ENCODE results near the gene MMEL1.

Gene MMEL1

DNA sequence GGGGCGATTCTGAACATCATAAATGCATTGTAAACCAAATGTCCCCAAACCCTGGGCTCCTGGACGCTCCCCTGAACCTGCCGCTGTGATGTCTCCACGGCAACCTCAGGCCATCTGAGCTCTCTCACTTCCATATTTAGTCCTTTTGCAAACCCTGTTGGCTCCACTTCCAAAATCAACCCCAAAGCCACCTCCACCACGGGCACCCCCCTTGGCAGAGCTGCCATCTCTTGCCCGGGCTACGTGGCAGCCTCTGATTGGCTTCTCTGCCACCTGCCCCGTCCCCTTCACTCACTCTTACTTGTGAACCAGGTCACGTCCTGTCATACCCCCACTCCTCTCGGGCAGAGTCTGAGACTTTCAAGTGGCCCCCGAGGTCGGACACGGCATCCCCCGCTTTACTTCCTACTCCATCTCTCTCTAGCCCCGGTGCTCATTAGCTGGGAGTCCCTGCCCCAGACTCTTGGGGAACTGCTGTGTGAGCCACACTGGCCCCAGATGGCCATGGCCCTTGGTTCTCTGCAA is 30.4 kb downstream of the MMEL1 start:
- no peak for DNase-seq (ENCODE audit: low read depth)
- H3K4me3 ChIP-seq (ENCODE audit: low read depth, low read length) = no peak overlapping the region
- in situ Hi-C loops (cut with HindIII; ENCODE audit: low sequenced_read_pairs) = no loop called here
- no peak for TF ChIP-seq CTCF (IDR thresholded peaks at IDR 0.05; ENCODE audit: low read depth, low read length, missing control alignments)

- no peak overlapping the region for H3K4me3 ChIP-seq (ENCODE audit: low read depth, low read length)
- DNase-seq (ENCODE audit: low read depth) = no peak
- TF ChIP-seq CTCF (IDR thresholded peaks at IDR 0.05; ENCODE audit: low read depth, low read length, missing control alignments) = no peak
- in situ Hi-C loops (cut with HindIII; ENCODE audit: low sequenced_read_pairs) = no loop called here
These were observed 31.0 kb downstream of the MMEL1 start for GRCh38 chr1:2601721-2602303.

DNA sequence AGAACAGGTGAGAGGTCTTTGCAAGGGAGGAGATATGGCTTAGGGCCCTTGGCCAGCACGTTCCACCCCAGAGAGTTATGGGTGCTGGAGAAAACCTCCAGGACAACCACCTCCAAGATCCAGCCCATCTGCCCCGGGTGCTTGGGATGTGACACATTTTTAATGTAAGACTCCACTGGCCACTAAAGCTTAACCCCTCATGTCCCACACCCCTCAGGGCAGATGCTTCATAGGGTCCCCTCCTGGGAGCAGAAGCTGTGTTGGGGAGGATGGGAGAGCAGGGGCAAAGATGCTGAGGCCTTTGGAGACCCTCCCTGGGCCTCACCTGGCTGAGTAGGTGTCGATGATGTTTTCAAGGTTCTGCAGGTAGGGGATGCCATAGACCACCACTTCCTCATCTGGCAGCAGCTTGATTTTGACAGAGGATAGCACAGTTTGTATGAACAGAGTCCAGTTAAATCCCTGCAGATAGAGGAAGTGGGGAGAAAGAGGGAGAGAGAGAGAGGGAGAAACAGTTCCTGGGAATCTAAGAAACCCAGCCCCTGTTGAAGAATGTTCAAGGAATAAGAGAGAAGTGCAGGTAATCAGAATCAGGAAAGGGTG is 34.4 kb downstream of the MMEL1 start:
- in situ Hi-C loops (cut with HindIII; ENCODE audit: low sequenced_read_pairs) = no loop called here
- TF ChIP-seq CTCF (IDR thresholded peaks at IDR 0.05; ENCODE audit: low read depth, low read length, missing control alignments) = no peak
- no peak for DNase-seq (ENCODE audit: low read depth)

DNA sequence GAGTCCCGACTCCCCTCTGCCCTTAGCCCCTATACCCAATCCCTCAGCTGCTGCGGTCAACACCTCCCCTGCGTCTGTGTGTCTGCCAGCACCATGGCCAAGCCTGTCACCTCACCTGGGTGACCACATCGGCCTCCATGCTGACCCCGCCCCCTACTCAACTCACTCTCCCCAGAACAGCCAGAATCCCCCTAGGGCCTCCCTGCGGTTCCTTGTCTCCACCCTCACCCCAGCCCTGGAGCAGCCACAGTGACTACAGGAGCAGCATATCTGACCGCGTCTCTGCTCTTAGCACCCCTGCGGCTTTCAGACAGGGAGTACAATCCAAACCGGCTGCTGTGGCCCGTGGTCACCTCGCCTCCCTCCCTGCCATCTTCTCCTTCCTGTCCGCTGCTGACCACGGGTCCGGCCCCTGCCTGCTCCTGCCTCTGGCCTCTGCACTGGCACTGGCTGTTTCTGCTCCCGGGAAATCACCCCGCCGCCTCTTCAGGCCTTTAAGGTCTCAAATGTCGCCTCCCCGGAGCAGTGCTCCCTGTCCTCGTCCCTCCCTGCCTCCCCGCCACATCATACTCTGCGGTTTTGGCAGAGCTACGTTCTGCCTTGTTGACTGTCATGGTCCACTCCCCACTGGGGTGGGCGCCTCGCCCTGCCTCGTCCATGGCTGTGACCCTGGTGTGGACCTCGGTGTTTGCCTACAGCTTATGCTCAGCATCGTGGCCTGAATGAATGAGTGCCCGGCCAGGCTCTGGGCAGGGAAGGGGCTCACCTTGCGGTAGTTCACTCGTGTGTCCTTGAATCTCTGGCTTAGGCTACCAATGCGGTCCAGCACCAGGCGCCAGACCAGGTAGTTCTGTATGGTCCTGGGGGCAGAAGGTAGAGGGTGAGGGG is 35.1 kb downstream of the MMEL1 start:
- DNase-seq (ENCODE audit: low read depth) = no peak
- H3K4me3 ChIP-seq (ENCODE audit: low read depth, low read length) = no peak overlapping the region
- TF ChIP-seq CTCF (IDR thresholded peaks at IDR 0.05; ENCODE audit: low read depth, low read length, missing control alignments) = no peak
- in situ Hi-C loops (cut with HindIII; ENCODE audit: low sequenced_read_pairs) = no loop called here

More for the DNA sequence above, 34.4 kb downstream of the MMEL1 start:
- H3K4me3 ChIP-seq (ENCODE audit: low read depth, low read length) = no peak overlapping the region

DNA sequence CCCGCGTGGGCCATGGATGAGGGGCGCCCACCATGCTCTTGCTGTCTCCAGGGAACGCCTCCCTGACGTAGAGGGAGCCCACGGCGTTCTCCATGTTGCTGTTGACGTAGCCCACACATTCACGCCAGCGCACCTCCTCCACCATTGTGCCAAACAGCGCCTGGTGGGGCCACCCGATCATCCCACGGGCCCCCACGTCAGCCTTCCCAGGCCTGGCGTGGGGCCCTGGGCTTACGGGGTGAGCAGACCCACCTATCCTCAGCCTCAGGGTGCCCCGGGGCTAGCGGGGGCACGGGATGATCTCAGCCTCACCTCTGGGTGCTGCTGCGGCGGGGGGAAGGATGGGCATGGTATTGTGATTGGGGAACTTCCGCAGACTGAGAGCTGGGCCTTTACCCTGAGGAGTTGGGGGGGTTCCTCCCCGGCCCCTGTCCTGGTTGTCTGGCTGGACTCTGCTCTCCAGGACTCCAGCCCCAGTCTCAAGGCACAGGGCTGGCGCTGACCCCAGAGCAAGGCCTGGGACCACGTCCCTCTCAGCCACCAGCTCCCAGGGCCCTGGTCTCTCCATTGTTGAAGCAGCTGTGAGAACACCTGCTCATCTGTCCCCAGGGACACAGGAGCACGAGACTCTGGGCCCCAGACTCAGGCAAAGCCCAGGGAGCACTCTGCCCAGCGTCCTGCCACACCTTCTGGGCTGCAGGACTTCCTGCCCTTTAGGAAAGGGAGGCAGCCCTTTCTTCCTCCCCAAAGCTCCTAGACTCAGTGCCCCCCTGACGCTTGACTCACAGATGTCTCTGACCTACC is 36.1 kb downstream of the MMEL1 start:
- in situ Hi-C loops (cut with HindIII; ENCODE audit: low sequenced_read_pairs) = no loop called here
- no peak overlapping the region for H3K4me3 ChIP-seq (ENCODE audit: low read depth, low read length)
- no peak for TF ChIP-seq CTCF (IDR thresholded peaks at IDR 0.05; ENCODE audit: low read depth, low read length, missing control alignments)
- DNase-seq (ENCODE audit: low read depth) = no peak
